Fibroblast of mammary gland (primary cell): ENCODE data around the gene INTS4.
A peak's percentile ranks its signal among the peaks of the same experiment; 100 is the strongest.
"Not testable (repeated sequence)": the region's sequence is repeated elsewhere in the genome, so short reads cannot be mapped to it uniquely, and the experiment has no call there.

Source experiments
- DNase-seq: peaks from one replicate; pipeline ENCODE4 v3.0.0-alpha.2; 2010; ENCODE audit warnings: low read depth
- H3K4me3 ChIP-seq: 2 replicates; pipeline ENCODE4 v1.5.1; 2011; ENCODE audit warnings: low read depth, mild to moderate bottlenecking, low read length, moderate library complexity; ENCODE audit not compliant: control insufficient read depth
- CTCF ChIP-seq: conservative IDR thresholded peaks from 2 replicates; pipeline ENCODE4 v1.5.1; 2011; ENCODE audit warnings: low read depth, low read length, inconsistent platforms; ENCODE audit not compliant: control insufficient read depth, insufficient read depth

Gene INTS4

GRCh38 chr11:77876045-77876444 lies 118.4 kb downstream of the INTS4 start:
- no peak for DNase-seq
- TF ChIP-seq CTCF, result no peak
- H3K4me3 ChIP-seq, result no peak overlapping the region

GRCh38 chr11:77874206-77874605 lies 120.3 kb downstream of the INTS4 start:
- H3K4me3 ChIP-seq, result no peak overlapping the region
- TF ChIP-seq CTCF, result no peak
- no peak for DNase-seq

- no peak overlapping the region for H3K4me3 ChIP-seq
- DNase-seq, result no peak
- no peak for TF ChIP-seq CTCF
These were observed 121.1 kb downstream of the INTS4 start for GRCh38 chr11:77873345-77873744.

GRCh38 chr11:77871855-77872254 lies 122.6 kb downstream of the INTS4 start:
- TF ChIP-seq CTCF, result no peak
- H3K4me3 ChIP-seq, result no peak overlapping the region
- DNase-seq, result no peak

GRCh38 chr11:77868744-77869143 lies 125.7 kb downstream of the INTS4 start:
- DNase-seq, result no peak
- no peak for TF ChIP-seq CTCF
- no peak overlapping the region for H3K4me3 ChIP-seq

- no peak for DNase-seq
- no peak overlapping the region for H3K4me3 ChIP-seq
- TF ChIP-seq CTCF, result no peak
These were observed 128.1 kb downstream of the INTS4 start for GRCh38 chr11:77866336-77866735.

GRCh38 chr11:77865805-77866204 lies 128.7 kb downstream of the INTS4 start:
- no peak overlapping the region for H3K4me3 ChIP-seq
- no peak for TF ChIP-seq CTCF
- DNase-seq, result peak; percentile 38

GRCh38 chr11:77861444-77861843 lies 133.0 kb downstream of the INTS4 start:
- DNase-seq, H3K4me3 ChIP-seq: not testable (repeated sequence)

GRCh38 chr11:77857906-77858457 lies 136.5 kb downstream of the INTS4 start:
- DNase-seq, H3K4me3 ChIP-seq: not testable (repeated sequence)
